ENCODE measurements around the gene DDX27. TPM values are rescaled to one million over a fixed set of nuclear protein-coding genes. Genes with fewer than 3 reads are reported as not detected.

DDX27 gene
- polyA plus RNA-seq, 1 of the 3 experiments (the other 2 are of a cell fraction): 51.9 TPM

- H3K9me3 ChIP-seq: no peaks in the 10 kb centered on the region
- no peak overlapping the region for H3K4me3 ChIP-seq (ENCODE audit: low read depth in 2 of 2, low read length in 1 of 2)
- no peak overlapping the region for H2AFZ ChIP-seq (ENCODE audit: low read depth)
- WGBS (ENCODE audit: low lambda C conversion rate): 91% methylated on average over 2 of the region's 2 CpGs
- no peaks in the 10 kb centered on the region for H3F3A ChIP-seq (replicated peaks; ENCODE audit: insufficient read depth)
- no peak for DNase-seq
- no peaks in the 10 kb centered on the region for H3K27me3 ChIP-seq (ENCODE audit: insufficient read depth)
- no peak overlapping the region for H3K27ac ChIP-seq (ENCODE audit: low read depth in 2 of 2, low read length in 1 of 2)
- H3K36me3 ChIP-seq (replicated peaks in 1 of 2; ENCODE audit: control insufficient read depth in 1 of 2, insufficient read depth in 2 of 2, low read length in 1 of 2): peaks cover 17 to 35% of the 10 kb centered on the region in 2 experiments
- peaks cover 0 to 10% of the 10 kb centered on the region in 2 experiments; a peak in 1 of 4 replicates for H3K4me1 ChIP-seq (ENCODE audit: control insufficient read depth in 1 of 2, insufficient read depth in 2 of 2, low read depth in 1 of 2, low read length in 1 of 2)
- H4K20me1 ChIP-seq (ENCODE audit: insufficient read depth): peaks cover 66% of the 10 kb centered on the region
- ChIA-PET CTCF (no interaction called here), POLR2A (no interaction called here)
- no peak overlapping the region for H3K9ac ChIP-seq
- TF ChIP-seq MEF2A (IDR thresholded peaks at IDR 0.05; ENCODE audit: borderline replicate concordance, low read depth): no peak
- TF ChIP-seq SMC3 (IDR thresholded peaks at IDR 0.05; ENCODE audit: low read depth, low read length): no peak
- TF ChIP-seq EZH2phosphoT487 (IDR thresholded peaks at IDR 0.05; ENCODE audit: borderline replicate concordance, low read depth): no peak
- TF ChIP-seq TCF12 (IDR thresholded peaks at IDR 0.05): no peak
- no peak for TF ChIP-seq POLR2AphosphoS5 (IDR thresholded peaks at IDR 0.05; ENCODE audit: low read depth, low read length)
- no peak for TF ChIP-seq RFX5 (IDR thresholded peaks at IDR 0.05; ENCODE audit: low read length)
- TF ChIP-seq USF1 (IDR thresholded peaks at IDR 0.05; ENCODE audit: borderline replicate concordance, low read depth): no peak
- TF ChIP-seq ZBTB33 (IDR thresholded peaks at IDR 0.05; ENCODE audit: borderline replicate concordance, low read depth): no peak
- TF ChIP-seq TAF1 (IDR thresholded peaks at IDR 0.05; ENCODE audit: borderline replicate concordance, low read depth, low read length): no peak
- no peak for TF ChIP-seq GABPA (IDR thresholded peaks at IDR 0.05; ENCODE audit: low read depth)
- TF ChIP-seq, protein P1, sequence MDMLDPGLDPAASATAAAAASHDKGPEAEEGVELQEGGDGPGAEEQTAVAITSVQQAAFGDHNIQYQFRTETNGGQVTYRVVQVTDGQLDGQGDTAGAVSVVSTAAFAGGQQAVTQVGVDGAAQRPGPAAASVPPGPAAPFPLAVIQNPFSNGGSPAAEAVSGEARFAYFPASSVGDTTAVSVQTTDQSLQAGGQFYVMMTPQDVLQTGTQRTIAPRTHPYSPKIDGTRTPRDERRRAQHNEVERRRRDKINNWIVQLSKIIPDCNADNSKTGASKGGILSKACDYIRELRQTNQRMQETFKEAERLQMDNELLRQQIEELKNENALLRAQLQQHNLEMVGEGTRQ (IDR thresholded peaks at IDR 0.05; ENCODE audit: borderline replicate concordance, low read depth, low read length): no peak
- TF ChIP-seq ELF1 (IDR thresholded peaks at IDR 0.05): no peak
- TF ChIP-seq, protein P2, sequence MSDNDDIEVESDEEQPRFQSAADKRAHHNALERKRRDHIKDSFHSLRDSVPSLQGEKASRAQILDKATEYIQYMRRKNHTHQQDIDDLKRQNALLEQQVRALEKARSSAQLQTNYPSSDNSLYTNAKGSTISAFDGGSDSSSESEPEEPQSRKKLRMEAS (IDR thresholded peaks at IDR 0.05; ENCODE audit: low read depth): no peak
- TF ChIP-seq, protein P3, sequence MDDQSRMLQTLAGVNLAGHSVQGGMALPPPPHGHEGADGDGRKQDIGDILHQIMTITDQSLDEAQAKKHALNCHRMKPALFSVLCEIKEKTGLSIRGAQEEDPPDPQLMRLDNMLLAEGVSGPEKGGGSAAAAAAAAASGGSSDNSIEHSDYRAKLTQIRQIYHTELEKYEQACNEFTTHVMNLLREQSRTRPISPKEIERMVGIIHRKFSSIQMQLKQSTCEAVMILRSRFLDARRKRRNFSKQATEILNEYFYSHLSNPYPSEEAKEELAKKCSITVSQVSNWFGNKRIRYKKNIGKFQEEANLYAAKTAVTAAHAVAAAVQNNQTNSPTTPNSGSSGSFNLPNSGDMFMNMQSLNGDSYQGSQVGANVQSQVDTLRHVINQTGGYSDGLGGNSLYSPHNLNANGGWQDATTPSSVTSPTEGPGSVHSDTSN (IDR thresholded peaks at IDR 0.05): no peak
- no peak for TF ChIP-seq YY1 (IDR thresholded peaks at IDR 0.05; ENCODE audit: low read depth)
- TF ChIP-seq REST (IDR thresholded peaks at IDR 0.05; ENCODE audit: low read depth, low read length): no peak
- TF ChIP-seq GATA2 (CRISPR knock-in tag; IDR thresholded peaks at IDR 0.05): no peak
- no peak for TF ChIP-seq TEAD4 (IDR thresholded peaks at IDR 0.05; ENCODE audit: borderline replicate concordance, insufficient read depth)
- no peak for TF ChIP-seq JUND (IDR thresholded peaks at IDR 0.05)
- TF ChIP-seq FOXM1 (IDR thresholded peaks at IDR 0.05; ENCODE audit: low read depth): no peak
- H3K9me2 ChIP-seq: no peaks in the 10 kb centered on the region
- H3K79me2 ChIP-seq (ENCODE audit: insufficient read depth): peaks cover 98% of the 10 kb centered on the region
- no peak overlapping the region for H3K4me2 ChIP-seq
Observed at GRCh38 chr20:49169547-49169946, 49.7 kb upstream of the DDX27 start.
